ENCODE data around the gene CERT1.

DNA sequence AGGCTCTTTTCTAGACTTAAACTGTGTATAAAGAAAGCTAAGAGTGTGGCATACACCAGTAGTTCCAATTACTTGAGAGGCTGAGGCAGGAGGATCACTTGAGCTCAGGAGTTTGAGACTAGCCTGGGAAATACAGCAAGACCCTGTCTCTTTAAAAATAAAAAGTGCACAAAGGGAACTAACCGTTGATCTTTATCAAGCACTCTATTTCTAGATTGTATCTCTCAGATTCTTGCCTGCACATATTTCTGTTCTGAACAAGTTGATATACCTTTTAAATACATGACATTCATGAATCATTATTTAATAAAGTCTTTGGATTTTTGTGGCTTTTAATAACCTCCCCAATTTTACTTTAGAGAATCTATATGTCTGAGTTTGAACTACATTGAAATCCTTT lies 127.2 kb downstream of the CERT1 start:
- no peak for TF ChIP-seq CTCF (IDR thresholded peaks at IDR 0.05)
- TF ChIP-seq POLR2A (IDR thresholded peaks at IDR 0.05) = no peak
